Measurements from ENCODE around the gene ACAD9. TPM values are rescaled to one million over a fixed set of nuclear protein-coding genes. Genes with fewer than 3 reads are reported as not detected.

The ACAD9 gene
- total and polyA plus RNA-seq, 9 of the 15 experiments (the other 6 are each of a cell fraction or from before 2014, with no cell fraction given), result 10.2 to 32.6 (median 22.8) TPM

- no peak for TF ChIP-seq ZNF407 (IDR thresholded peaks at IDR 0.05; ENCODE audit: low read depth)
- TF ChIP-seq, protein P1, sequence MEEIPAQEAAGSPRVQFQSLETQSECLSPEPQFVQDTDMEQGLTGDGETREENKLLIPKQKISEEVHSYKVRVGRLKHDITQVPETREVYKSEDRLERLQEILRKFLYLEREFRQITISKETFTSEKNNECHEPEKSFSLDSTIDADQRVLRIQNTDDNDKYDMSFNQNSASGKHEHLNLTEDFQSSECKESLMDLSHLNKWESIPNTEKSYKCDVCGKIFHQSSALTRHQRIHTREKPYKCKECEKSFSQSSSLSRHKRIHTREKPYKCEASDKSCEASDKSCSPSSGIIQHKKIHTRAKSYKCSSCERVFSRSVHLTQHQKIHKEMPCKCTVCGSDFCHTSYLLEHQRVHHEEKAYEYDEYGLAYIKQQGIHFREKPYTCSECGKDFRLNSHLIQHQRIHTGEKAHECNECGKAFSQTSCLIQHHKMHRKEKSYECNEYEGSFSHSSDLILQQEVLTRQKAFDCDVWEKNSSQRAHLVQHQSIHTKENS (CRISPR knock-in tag; IDR thresholded peaks at IDR 0.05), result no peak
- peak in 1 of 2 experiments; percentile 65; a peak in 1 of 4 replicates for TF ChIP-seq SRF (CRISPR knock-in tag; IDR thresholded peaks at IDR 0.05)
- no peak for TF ChIP-seq ESRRB (CRISPR knock-in tag; IDR thresholded peaks at IDR 0.05; ENCODE audit: borderline replicate concordance)
- peak; percentile 89 for TF ChIP-seq GABPB1 (CRISPR knock-in tag; IDR thresholded peaks at IDR 0.05)
- no peak for TF ChIP-seq TARDBP (IDR thresholded peaks at IDR 0.05)
- no peak for TF ChIP-seq HOXB6 (CRISPR knock-in tag; IDR thresholded peaks at IDR 0.05; ENCODE audit: borderline replicate concordance)
- TF ChIP-seq CLOCK (CRISPR knock-in tag; IDR thresholded peaks at IDR 0.05; ENCODE audit: borderline replicate concordance), result no peak
- peak; percentile 72; the same call in 1 of the 2 replicates for TF ChIP-seq FOSL1 (tag; conservative IDR thresholded peaks at IDR 0.05)
- TF ChIP-seq CTCF (IDR thresholded peaks at IDR 0.05 in 2 of 3, conservative IDR thresholded peaks at IDR 0.05 in 1 of 3; ENCODE audit: insufficient read depth in 2 of 3, low read depth in 1 of 3, low read length in 3 of 3), result no peak; a peak in 1 of 6 replicates
- no peak for TF ChIP-seq HDAC3 (IDR thresholded peaks at IDR 0.05; ENCODE audit: borderline replicate concordance, partially characterized antibody)
- TF ChIP-seq C11orf30 (IDR thresholded peaks at IDR 0.05; ENCODE audit: low read depth), result peak; percentile 94
Observed at GRCh38 chr3:128879125-128879969, at the start of gene ACAD9 (continued).
